MCF 10A (cell line): ENCODE measurements around the gene NFATC4. TPM values are rescaled to one million over a fixed set of nuclear protein-coding genes. Genes with fewer than 3 reads are reported as not detected.

Experiments
- BruUV-seq: library from RNA; stranded (reverse); fragments of 400-500 nt; replicated peaks from 2 replicates; lab custom pipeline; 2021; lab: Mats Ljungman, UMichigan
- CTCF ChIA-PET: fragments of 300-600 bp; sonication (Branson Sonifier 250); formaldehyde crosslinking; extraction: SDS; loops from one replicate; lab custom pipeline; 2021; ENCODE audit warnings: antibody characterized with exemption, inconsistent platforms; lab: Yijun Ruan, JAX
- POLR2A ChIA-PET: fragments of 300-600, 350-650 bp; sonication (Branson Sonifier 250); formaldehyde crosslinking; extraction: SDS; loops from one replicate; lab custom pipeline; 2020; ENCODE audit warnings: antibody characterized with exemption, inconsistent platforms; lab: Yijun Ruan, JAX
- DNase-seq: peaks from one replicate; pipeline ENCODE4 v3.0.0-alpha.2; 2018; ENCODE audit not compliant: unreplicated experiment
- H3K27ac Mint-ChIP-seq: one replicate; pipeline ENCODE4 v1.8.0; 2022; ENCODE audit warnings: mild to moderate bottlenecking, low read depth, mixed read lengths; ENCODE audit not compliant: unreplicated experiment
- H3K27me3 Mint-ChIP-seq: one replicate; pipeline ENCODE4 v1.8.0; 2022; ENCODE audit warnings: mixed read lengths; ENCODE audit not compliant: insufficient read depth, unreplicated experiment
- H3K36me3 Mint-ChIP-seq: one replicate; pipeline ENCODE4 v1.8.0; 2022; ENCODE audit warnings: mild to moderate bottlenecking, moderate library complexity, mixed read lengths; ENCODE audit not compliant: insufficient read depth, unreplicated experiment
- H3K4me1 Mint-ChIP-seq: one replicate; pipeline ENCODE4 v1.8.0; 2022; ENCODE audit warnings: mixed read lengths; ENCODE audit not compliant: insufficient read depth, unreplicated experiment
- H3K4me3 Mint-ChIP-seq: one replicate; pipeline ENCODE4 v1.8.0; 2022; ENCODE audit warnings: mild to moderate bottlenecking, moderate library complexity, mixed read lengths; ENCODE audit not compliant: unreplicated experiment
- H3K9me3 Mint-ChIP-seq: one replicate; pipeline ENCODE4 v1.8.0; 2022; ENCODE audit warnings: mixed read lengths; ENCODE audit not compliant: unreplicated experiment
- CTCF ChIP-seq: fragments of 200-600 bp; IDR thresholded peaks from one replicate; pipeline ENCODE4 v1.8.0; 2022; ENCODE audit warnings: antibody characterized with exemption, mild to moderate bottlenecking; ENCODE audit not compliant: unreplicated experiment
- intact Hi-C: fragments of 100-400 bp; cut with micrococcal nuclease; formaldehyde crosslinking; loops from 2 replicates; pipeline ENCODE4 v1.14.1; 2022
- total RNA-seq: library from RNA; stranded (reverse); gene quantifications from 2 replicates; pipeline ENCODE4 v1.2.3, GENCODE V29; 2022

NFATC4 gene
- total RNA-seq, 1 experiment from 2014 or later = 0.23 TPM

GRCh38 chr14:24414077-24414476 lies 46.1 kb downstream of the NFATC4 start:
- Mint-ChIP-seq H3K27ac (no peak overlapping the region), H3K27me3 (no peaks in the 10 kb centered on the region), H3K4me1 (peaks cover 11% of the 10 kb centered on the region), H3K4me3 (no peak overlapping the region), H3K36me3 (no peaks in the 10 kb centered on the region), H3K9me3 (no peaks in the 10 kb centered on the region)
- CTCF ChIA-PET = interaction anchor here (0.5 to 10.5 kb wide), 9 partner anchors 10 to 84 kb away, joined by 3 to 109 read pairs (median 7); partner anchors contain the start of genes ADCY4 and KHNYN
- POLR2A ChIA-PET = interaction anchor here (0.6 kb wide), 2 partner anchors 16 to 101 kb away, joined by 3 read pairs; no protein-coding TSS in a partner anchor
- no TSS peak for BruUV-seq
- intact Hi-C loops = no loop called here
- no peak for TF ChIP-seq CTCF
- DNase-seq = no peak

DNA sequence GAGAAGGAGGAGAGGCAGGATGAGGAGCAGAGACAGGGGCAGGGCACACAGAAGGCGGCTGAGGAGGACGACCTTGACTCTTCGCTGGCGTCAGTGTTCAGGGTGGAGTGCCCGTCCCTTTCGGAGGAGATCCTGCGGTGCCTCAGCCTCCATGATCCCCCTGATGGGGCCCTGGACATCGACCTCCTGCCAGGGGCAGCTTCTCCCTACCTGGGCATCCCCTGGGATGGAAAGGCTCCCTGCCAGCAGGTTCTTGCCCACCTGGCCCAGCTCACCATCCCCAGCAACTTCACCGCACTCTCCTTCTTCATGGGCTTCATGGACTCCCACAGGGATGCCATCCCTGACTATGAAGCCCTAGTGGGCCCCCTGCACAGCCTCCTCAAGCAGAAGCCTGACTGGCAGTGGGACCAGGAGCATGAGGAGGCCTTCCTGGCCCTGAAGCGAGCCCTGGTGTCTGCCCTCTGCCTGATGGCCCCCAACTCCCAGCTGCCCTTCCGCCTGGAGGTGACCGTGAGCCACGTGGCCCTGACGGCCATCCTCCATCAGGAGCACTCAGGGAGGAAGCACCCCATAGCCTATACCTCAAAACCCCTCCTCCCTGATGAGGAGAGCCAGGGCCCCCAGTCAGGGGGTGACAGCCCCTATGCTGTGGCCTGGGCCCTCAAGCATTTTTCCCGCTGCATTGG lies 46.9 kb downstream of the NFATC4 start:
- POLR2A ChIA-PET = no interaction called here
- no TSS peak for BruUV-seq

DNA sequence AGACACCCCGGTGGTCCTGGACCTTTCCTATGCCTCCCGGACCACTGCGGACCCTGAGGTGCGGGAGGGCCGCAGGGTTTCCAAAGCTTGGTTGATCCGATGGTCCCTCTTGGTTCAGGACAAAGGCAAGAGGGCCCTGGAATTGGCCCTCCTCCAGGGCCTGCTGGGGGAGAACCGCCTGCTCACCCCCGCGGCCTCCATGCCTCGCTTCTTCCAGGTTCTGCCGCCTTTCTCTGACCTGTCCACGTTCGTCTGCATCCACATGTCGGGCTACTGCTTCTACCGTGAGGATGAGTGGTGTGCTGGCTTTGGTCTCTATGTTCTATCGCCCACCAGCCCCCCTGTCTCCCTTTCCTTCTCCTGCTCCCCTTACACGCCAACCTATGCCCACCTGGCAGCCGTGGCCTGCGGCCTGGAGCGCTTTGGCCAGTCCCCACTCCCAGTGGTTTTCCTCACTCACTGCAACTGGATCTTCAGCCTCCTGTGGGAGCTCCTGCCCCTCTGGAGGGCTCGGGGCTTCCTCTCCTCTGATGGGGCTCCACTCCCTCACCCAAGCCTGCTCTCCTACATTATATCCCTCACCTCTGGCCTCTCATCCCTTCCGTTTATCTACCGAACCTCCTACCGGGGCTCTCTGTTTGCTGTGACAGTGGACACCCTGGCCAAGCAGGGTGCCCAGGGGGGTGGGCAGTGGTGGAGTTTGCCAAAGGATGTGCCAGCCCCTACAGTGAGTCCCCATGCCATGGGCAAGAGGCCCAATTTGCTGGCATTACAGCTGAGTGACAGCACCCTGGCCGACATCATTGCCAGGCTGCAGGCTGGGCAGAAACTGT lies 47.7 kb downstream of the NFATC4 start:
- intact Hi-C loops = no loop called here
- no peaks in the 10 kb centered on the region for H3K9me3 Mint-ChIP-seq
- no TSS peak for BruUV-seq
- peaks cover 11% of the 10 kb centered on the region for H3K4me1 Mint-ChIP-seq
- H3K27me3 Mint-ChIP-seq = no peaks in the 10 kb centered on the region
- CTCF ChIA-PET = interaction anchor here (0.7 to 5.9 kb wide), 6 partner anchors 8 to 82 kb away, joined by 3 to 41 read pairs (median 6); no protein-coding TSS in a partner anchor
- H3K4me3 Mint-ChIP-seq = no peak overlapping the region
- no peak for DNase-seq
- no peak for TF ChIP-seq CTCF
- no peak overlapping the region for H3K27ac Mint-ChIP-seq
- POLR2A ChIA-PET = no interaction called here
- H3K36me3 Mint-ChIP-seq = no peaks in the 10 kb centered on the region

More for the DNA sequence above, 46.9 kb downstream of the NFATC4 start:
- no peaks in the 10 kb centered on the region for H3K27me3 Mint-ChIP-seq
- TF ChIP-seq CTCF = no peak
- intact Hi-C loops = no loop called here
- no peaks in the 10 kb centered on the region for H3K36me3 Mint-ChIP-seq
- no peak overlapping the region for H3K4me3 Mint-ChIP-seq
- no peak for DNase-seq
- H3K27ac Mint-ChIP-seq = no peak overlapping the region
- no peaks in the 10 kb centered on the region for H3K9me3 Mint-ChIP-seq
- CTCF ChIA-PET = interaction anchor here (0.7 to 5.9 kb wide), 9 partner anchors 9 to 81 kb away, joined by 3 to 41 read pairs (median 4); partner anchors contain the start of gene KHNYN
- peaks cover 11% of the 10 kb centered on the region for H3K4me1 Mint-ChIP-seq
